Psoas muscle (tissue), 8 donors: ENCODE data around the gene CRACDL. TPM values are rescaled to one million over a fixed set of nuclear protein-coding genes. Genes with fewer than 3 reads are reported as not detected.

Source experiments
- ATAC-seq, 4 donors: fragments of 200-7000 bp; cut with Tn5 transposase; one replicate each; pipeline ENCODE4 v1.9.1; 2020; ENCODE audit warnings: moderate library complexity in 3 of 4, mild to moderate bottlenecking in 2 of 4
- DNase-seq, 2 donors: peaks; one replicate each; pipeline ENCODE4 v3.0.0-alpha.2; 2020
- H3K27ac ChIP-seq: fragments of 200-600 bp; one replicate; pipeline ENCODE4 v1.8.0; 2022
- H3K27me3 ChIP-seq, 3 donors: fragments of 200-600 bp in 1 of 3; one replicate each; pipeline versions ENCODE4 v1.6.1 to v1.8.0; 2013 to 2022; ENCODE audit warnings: low read length in 2 of 3, mild to moderate bottlenecking in 2 of 3, moderate library complexity in 1 of 3; ENCODE audit not compliant: insufficient read depth in 3 of 3
- H3K36me3 ChIP-seq, 2 donors: fragments of 200-600 bp in 1 of 2; one replicate each; pipeline versions ENCODE4 v1.6.1 to v1.8.0; 2013 to 2022; ENCODE audit warnings: low read depth in 1 of 2, mild to moderate bottlenecking in 1 of 2, moderate library complexity in 1 of 2; ENCODE audit not compliant: insufficient read depth in 1 of 2
- H3K4me1 ChIP-seq: fragments of 200-600 bp; one replicate; pipeline ENCODE4 v1.8.0; 2022
- H3K4me3 ChIP-seq: fragments of 200-600 bp; one replicate; pipeline ENCODE4 v1.8.0; 2022; ENCODE audit warnings: mild to moderate bottlenecking
- H3K9me3 ChIP-seq: fragments of 200-600 bp; one replicate; pipeline ENCODE4 v1.8.0; 2022
- WGBS, 3 donors: extraction: QIAGEN DNeasy Blood & Tissue Kit; methylation state at CpG; one replicate each; pipeline versions ENCODE4 v1.1.6 to v1.1.7; 2013; 5-methylcytosine and 5-hydroxymethylcytosine counted together
- intact Hi-C, 2 donors: fragments of 100-400 bp; cut with DNase I; formaldehyde crosslinking; loops; one replicate each; pipeline versions ENCODE4 v1.11.0 to v1.14.2; 2022
- polyA plus RNA-seq, 3 donors: library from polyadenylated mRNA; stranded (reverse); fragments of 200-250 nt; gene quantifications; one replicate each; pipeline ENCODE4 v1.2.3, GENCODE V29; 2013
- total RNA-seq, 4 donors: library from RNA; stranded (reverse); fragmentation: NEBNext Ultra II Directional in 2 of 4; extraction: Animal tissue kit (Norgen Biotek cat#: 25700) in 2 of 4; gene quantifications; one replicate each; pipeline versions ENCODE4 v1.2.1 to v1.2.4, GENCODE V29; 2021 to 2023
- TF ChIP-seq, protein P1 (sequence below): fragments of 200-600 bp; IDR thresholded peaks from one replicate; pipeline ENCODE4 v1.8.0; 2022; ENCODE audit warnings: antibody characterized with exemption
- donor health status: healthy with polysubstance abuse.
- donor health status: DM: no; HTN: no; CAD: no; lungs with moderate emphysema.
- donor health status: Bipolar disorder and iron deficiency.
- donor health status: healthy.
- donor health status: DM: yes; HTN: yes; CAD: no.
- donor health status: DM: no; HTN: no; CAD: no.
- donor health status: DM: no; HTN: no; CAD: no.
- donor health status: DM: yes; HTN: yes; CAD: no.

Gene CRACDL
- total and polyA plus RNA-seq, 7 donors, result 0.97 to 3.1 (median 2.3) TPM

DNA sequence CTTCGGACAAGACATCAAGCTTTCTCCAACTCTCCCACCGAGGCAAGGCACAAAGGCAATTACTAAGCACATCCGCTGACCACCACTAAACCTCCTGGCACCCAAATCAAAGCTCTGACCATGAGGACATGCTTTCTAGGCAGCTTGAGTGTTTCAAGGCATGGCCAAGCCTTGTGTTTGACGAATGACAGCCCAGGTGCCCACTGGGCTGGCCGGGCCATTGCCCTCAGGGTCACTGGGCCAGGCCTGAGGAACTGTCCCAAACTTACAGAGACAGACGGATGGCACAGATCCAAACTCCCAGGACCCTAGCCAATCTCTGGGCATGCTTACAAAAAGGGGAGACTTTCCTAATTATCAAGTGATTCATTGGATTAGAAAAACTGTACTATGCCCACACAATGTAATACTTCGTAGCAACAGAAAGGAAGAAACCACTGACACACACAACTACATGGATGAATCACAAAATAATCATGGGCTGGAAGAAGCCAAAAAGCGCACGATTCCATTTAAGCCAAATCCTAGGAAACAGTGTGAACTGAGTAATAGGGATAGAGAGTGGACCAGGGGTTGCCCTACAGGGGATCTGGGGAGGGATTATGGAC is 20.2 kb downstream of the CRACDL start:
- H3K27ac ChIP-seq, result no peak overlapping the region
- intact Hi-C loops, result no loop called here
- WGBS, 3 donors, result 63 to 72% (median 67%) methylated on average over 9 of the region's 9 CpGs
- DNase-seq (no peak), ATAC-seq (no peak)
- no peak overlapping the region for H3K4me3 ChIP-seq
- no peaks in the 10 kb centered on the region for H3K36me3 ChIP-seq
- H3K4me1 ChIP-seq, result no peaks in the 10 kb centered on the region
- H3K27me3 ChIP-seq, result no peaks in the 10 kb centered on the region
- TF ChIP-seq, protein P1, sequence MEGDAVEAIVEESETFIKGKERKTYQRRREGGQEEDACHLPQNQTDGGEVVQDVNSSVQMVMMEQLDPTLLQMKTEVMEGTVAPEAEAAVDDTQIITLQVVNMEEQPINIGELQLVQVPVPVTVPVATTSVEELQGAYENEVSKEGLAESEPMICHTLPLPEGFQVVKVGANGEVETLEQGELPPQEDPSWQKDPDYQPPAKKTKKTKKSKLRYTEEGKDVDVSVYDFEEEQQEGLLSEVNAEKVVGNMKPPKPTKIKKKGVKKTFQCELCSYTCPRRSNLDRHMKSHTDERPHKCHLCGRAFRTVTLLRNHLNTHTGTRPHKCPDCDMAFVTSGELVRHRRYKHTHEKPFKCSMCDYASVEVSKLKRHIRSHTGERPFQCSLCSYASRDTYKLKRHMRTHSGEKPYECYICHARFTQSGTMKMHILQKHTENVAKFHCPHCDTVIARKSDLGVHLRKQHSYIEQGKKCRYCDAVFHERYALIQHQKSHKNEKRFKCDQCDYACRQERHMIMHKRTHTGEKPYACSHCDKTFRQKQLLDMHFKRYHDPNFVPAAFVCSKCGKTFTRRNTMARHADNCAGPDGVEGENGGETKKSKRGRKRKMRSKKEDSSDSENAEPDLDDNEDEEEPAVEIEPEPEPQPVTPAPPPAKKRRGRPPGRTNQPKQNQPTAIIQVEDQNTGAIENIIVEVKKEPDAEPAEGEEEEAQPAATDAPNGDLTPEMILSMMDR, result no peak
- H3K9me3 ChIP-seq, result peaks cover 5% of the 10 kb centered on the region

DNA sequence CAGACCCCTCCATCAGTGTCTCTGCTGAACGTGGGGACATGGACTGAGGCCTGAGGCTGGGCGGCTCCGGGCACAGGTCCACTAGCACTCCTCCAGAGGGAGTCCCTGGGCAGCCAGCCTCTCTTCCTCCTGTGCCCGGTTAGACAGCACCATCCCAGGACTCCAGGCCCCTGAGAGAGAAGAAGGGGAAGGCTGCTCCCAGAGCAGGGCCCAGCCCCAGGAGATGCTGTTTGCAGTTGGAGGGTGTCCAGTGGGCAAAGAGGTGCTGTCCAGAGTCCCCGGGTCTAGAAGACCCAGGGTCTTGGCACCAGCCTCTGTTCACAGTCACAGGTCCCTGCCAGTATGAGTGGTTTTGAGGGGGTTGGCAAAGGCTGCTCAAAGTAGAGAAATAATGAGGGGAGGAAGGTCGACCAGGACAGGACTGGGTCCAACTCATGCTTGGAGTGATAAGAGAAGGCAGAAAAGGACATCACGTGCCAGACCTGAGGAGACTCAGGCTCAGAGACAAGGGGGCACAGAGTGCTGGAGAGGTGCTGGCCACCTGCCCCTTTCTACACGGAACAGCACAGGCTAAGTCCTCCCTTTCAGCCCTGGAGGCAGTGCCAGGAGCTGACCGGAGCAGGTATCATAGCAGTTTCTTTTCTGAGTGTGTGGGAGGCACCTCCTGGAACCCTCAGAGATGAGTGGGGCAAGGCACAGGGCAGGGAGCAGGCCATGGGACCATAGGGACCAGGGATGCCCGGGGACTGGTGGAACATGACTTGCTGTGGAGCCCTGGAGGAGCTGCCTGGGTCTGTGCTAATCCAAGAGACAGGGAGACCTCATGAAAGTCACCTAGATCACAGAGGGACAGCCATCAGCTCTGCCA is 21.1 kb downstream of the CRACDL start:
- intact Hi-C loops, result no loop called here
- DNase-seq, result no peak
- Histone ChIP-seq H3K27ac (no peak overlapping the region), H3K27me3 (no peaks in the 10 kb centered on the region), H3K9me3 (peaks cover 5% of the 10 kb centered on the region), H3K36me3 (no peaks in the 10 kb centered on the region), H3K4me1 (peaks cover 3% of the 10 kb centered on the region), H3K4me3 (no peak overlapping the region)
- no peak for ATAC-seq
- TF ChIP-seq, protein P1, result no peak
- whole genome bisulfite sequencing, 3 donors, result 78 to 80% (median 79%) methylated on average over 9 to 10 of the region's 10 CpGs

DNA sequence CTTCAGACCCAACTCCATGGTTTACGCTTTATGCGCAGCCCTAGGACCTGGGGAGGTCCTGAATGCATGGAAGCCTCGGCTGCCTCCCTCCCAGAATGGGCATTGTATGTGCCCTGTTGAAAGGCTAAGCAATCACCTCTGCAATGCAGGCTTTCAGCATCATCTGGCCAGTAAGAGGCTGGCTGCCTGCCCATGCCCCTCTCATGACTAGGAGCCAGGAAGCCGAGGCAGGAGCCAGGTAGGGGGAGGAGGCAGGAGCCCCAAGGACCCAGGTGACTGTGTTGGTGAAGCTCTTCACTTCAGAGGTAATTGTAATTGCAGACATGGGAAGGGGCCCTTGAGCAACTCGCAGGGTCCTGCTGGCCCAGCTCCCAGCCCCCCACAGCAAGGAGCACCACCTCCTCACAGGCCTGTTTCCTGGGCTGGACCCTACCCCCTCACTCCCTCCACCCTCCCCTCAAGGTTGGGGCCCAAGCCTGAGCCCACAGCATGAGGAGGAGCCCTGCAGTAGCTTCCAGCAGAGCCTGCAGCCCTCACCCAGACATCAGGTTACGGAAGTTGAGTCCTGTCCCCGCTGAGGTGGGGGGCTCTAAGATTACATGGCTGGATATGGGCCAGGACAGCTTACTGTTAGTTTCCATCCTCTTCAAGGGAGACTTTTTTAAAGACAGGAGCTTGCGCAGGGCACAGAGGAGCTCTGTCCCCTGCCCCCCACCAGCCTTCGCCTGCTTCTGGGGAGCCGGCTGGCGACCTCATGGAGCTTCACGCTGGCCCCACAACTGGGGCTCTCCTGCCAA is 21.9 kb downstream of the CRACDL start:
- Histone ChIP-seq H3K36me3 (no peaks in the 10 kb centered on the region), H3K9me3 (peaks cover 4% of the 10 kb centered on the region), H3K4me3 (no peak overlapping the region), H3K27me3 (no peaks in the 10 kb centered on the region), H3K4me1 (peaks cover 11% of the 10 kb centered on the region), H3K27ac (no peak overlapping the region)
- intact Hi-C loops, result no loop called here
- no peak for DNase-seq
- no peak for ATAC-seq
- TF ChIP-seq, protein P1, result no peak
- 82 to 85% (median 84%) methylated on average over 12 of the region's 12 CpGs for WGBS, 3 donors

DNA sequence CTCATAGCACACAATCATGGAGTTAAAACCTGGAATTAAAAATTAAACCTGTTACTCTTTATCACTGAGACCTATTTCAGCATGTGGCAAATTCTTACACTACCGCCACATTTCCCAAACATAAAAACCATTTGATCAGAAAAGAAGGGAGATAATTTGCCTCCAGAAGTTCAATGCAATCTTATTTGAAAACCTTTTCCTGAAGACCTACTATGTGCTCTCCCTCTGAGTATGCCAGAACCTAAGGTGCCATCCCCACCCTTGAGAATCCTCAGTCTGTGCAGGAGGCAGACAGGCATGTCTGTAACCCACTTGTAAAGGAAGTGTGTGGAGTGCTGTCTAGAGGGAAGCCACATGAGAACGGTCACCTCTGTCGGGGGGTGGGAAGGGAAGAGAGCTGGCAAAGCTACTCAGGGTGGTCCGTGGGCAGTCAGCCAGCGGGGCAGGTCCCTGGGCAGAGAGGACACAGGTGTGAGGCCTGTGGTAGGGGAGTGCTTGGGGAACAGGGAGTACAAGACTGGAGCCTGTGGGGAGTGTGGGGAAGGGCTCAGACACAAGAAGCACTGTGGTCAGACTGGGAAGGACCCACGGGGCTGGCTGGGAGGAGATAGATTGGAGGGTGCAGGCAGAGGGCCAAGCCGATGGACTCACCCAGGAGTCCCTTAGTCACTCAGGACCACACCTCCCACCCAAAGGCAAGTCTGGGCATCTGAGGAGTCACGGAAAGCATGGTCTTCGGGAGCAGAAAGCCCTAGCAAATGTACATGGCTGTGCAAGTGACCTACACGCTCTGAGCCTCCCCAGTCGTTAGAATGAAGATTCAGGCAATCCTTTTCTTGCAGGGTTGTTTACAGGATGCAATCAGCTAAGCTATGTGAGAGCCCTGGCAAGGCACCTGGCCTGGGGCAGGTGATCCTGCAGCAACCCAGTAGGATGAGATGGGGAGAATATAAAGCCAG is 22.8 kb downstream of the CRACDL start:
- no peaks in the 10 kb centered on the region for H3K27me3 ChIP-seq
- H3K4me1 ChIP-seq, result peaks cover 17% of the 10 kb centered on the region
- WGBS, 3 donors, result 68 to 79% (median 72%) methylated on average over 11 of the region's 11 CpGs
- TF ChIP-seq, protein P1, result no peak
- H3K9me3 ChIP-seq, result no peaks in the 10 kb centered on the region
- H3K27ac ChIP-seq, result no peak overlapping the region
- no peak for ATAC-seq
- intact Hi-C loops, result no loop called here
- H3K4me3 ChIP-seq, result no peak overlapping the region
- H3K36me3 ChIP-seq, result no peaks in the 10 kb centered on the region
- DNase-seq, result no peak
